NCI-H1105 (cell line): Measurements from ENCODE around the gene NSUN5.
"Not testable (repeated sequence)": the region's sequence is repeated elsewhere in the genome, so short reads cannot be mapped to it uniquely, and the experiment has no call there.

Experiments used
- DNase-seq: peaks from one replicate; lab custom pipeline; 2025; lab: John Stamatoyannopoulos, UW

Gene NSUN5

DNA sequence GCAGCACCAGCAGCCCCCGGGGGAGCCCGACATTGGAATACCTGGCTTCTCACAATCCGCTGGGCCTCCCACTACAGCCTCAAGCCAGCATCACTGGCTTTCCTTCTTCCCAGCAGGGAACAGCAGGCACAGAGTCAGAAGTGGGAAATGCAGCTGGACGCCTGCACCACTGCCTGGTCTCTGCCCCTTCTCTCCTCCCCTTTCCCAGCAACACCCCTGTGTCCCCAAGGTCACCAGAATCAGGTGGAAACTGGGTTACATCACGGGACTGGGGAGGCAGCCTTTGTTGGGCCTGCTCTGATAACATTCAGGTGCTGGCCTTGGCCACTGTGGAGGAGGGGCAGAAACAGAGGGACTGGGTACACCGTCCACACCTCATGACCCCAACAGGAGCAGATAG lies 16.8 kb upstream of the NSUN5 start:
- DNase-seq: not testable (repeated sequence)

DNA sequence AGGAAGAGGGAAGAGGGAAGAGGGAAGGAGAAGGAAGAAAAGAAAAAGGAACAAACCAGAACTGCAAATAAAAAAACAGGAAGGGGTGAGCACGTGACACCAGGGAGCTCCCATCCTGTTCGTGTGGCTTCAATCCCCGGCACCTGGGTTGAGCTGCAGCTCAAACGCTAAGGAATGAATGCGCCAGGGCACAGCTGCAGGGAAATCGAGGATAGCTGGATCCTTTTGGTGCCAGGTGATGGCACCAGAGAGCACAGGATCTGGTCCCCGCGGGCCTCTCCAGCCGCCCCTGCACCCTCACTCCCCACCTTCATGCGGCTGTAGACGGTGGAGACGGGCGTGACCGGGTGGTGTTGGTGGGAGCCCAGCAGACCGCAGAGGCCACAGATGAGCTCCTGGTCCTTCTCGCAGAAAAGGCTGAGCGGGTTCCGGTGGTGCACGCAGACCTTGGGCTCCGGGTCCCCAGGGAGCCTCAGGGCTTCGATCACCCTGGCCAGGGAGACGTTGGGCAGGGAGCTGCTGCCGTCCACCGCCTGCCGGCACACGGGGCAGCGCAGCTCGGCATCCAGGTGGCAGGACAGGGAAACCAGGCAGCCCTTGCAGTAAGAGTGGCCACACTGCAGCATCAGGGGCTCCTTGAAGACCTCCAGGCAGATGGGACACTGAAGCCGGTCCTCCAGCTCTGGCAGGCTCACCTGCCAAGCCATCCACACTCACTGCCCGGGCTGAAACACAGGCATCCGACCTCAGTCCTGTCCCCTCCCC lies 15.6 kb upstream of the NSUN5 start:
- DNase-seq: not testable (repeated sequence)

DNA sequence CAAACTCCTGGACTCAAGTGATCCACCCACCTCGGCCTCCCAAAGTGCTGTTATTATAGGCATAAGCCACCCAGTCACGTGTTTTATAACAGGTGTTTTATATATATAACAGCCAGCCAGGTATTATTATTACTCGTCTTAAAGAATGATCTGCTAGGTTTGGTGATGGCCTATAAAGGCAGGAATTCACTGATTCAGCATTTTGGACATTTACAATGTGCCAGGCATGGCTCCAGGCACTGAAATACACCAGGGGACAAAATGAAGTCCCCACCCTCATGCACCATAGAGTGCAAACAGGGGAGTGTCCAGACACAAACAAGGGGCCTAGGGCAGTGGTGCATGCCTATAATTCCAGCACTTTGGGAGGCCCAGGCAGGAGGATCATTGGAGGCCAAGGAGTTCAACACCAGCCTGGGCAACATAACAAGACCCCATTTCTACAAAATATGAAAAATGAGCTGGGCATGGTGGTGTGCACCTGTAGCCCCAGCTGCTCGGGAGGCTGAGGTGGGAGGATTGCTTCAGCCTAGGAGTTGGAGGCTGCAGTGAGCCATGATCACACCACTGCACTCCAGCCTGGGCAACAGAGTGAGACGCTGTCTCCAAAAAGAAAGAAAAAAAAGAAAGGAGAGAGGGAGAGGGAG lies 14.9 kb upstream of the NSUN5 start:
- DNase-seq: not testable (repeated sequence)

DNA sequence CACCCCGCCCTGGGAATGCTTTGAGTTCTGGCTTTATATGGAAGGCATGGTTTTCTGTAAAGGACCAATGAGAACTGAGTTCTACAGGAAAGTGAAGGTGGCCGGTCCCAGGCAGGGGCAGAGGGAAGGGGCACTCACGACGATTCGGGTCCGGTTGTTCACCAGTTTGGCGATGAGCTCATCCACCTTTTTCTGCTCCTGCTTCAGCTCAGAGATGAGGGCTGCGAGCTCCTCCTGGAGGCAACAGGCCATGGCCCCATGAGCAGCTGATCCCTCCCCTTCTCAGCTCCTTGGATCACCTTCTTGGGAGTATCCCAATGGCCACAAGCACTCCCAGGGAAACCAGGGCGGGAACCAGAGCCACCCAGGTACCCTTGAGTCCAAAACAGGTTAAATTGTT lies 11.4 kb upstream of the NSUN5 start:
- DNase-seq: not testable (repeated sequence)

DNA sequence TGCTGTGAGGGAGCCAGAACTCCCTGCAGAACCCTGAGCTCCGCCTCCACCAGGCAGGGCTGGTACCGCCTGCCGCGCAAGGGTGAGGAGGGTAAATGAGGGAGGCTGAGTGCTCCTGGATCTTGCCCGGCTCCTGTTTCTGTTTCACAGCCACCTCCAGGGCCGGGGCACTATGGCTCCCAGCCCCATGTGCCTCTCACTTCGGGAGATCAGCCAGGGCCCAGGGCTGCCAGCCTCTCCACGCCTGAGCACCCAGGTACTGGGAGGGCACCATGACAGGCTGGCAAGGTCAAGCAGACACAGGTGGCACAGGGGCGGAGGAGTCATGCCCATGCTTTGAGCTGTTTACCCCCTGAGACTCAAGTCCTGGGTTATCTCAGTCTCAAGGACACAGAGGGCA lies 10.9 kb upstream of the NSUN5 start:
- not testable (repeated sequence) for DNase-seq

DNA sequence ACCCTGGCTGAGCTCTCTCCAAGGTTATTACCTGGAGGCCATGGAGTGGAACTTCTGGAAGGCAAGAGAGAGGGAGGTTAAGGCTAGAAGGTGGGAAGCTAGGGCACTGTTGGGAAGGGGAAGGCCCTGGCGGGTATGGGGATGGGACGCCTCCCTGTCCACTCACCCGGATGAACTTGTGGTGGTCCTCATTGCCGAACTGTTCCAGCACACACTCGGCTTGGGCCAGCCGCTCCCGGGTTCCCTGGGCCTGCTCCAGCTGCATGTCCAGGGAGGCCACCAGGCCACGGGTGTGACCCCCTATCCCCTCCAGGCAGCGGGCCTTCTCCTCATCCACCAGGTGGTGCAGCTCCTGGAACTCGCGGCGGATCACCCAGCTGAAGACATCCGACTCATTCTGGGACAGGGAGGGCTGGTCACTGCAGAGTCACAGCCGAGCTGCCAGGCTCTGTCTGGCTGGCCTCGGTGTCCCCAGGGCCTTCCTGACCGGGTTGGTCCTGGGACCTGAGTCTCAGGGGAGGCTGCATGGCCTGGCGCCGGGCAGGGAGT lies 10.1 kb upstream of the NSUN5 start:
- DNase-seq: not testable (repeated sequence)

DNA sequence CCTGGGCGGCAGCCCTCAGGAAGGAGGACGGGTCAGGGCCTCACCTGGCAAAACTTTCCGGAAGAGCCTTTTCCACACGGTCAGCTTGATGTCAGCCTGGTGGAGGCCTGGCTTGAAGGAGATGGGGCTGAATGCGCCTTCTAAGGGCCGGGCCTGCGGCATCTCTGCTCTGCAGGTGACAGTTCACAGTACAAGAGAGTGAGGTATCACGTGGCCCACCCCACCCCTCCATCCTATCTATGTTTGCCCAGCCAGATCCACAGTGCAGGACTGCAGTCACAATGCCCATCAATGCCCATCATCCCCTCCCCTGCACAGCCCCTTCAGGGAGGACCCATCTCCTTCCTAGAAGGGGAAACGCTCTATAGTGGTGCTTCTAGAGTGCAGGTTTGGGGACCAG lies 7.9 kb upstream of the NSUN5 start:
- DNase-seq: no peak

DNA sequence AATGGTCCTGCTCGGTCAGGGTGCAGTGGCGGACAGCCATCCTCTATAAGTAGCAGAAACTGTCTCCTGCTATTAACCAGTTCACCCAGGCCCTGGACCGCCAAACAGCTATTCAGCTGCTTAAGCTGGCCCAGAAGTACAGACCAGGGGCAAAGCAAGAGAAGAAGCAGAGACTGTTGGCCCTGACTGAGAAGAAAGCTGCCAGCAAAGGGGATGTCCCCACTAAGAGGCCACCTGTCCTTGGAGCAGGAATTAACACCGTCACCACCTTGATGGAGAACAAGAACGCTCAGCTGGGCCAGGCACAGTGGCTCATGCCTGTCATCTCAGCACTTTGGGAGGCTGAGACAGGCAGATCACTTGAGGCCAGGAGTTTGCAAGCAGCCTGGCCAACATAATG lies 5.6 kb upstream of the NSUN5 start:
- no peak for DNase-seq

DNA sequence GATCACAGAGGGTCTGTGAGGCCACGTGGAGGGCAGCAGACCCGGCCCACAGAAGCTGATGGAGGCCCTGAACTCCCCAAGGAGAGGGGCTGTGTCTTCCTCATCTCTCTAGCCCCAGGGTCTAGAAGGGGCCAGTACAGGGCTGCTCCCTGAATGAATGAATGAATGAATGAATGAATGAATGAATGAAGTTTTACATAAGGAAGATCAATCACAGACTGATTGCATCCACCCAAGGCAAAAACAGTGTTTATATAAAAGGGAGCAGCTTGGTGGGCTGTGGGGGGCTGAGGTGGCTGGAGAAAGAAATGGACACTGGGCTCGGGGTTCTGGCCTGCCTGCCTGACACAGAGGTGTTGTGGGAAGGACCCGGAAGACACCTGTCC lies 4.9 kb upstream of the NSUN5 start:
- no peak for DNase-seq

DNA sequence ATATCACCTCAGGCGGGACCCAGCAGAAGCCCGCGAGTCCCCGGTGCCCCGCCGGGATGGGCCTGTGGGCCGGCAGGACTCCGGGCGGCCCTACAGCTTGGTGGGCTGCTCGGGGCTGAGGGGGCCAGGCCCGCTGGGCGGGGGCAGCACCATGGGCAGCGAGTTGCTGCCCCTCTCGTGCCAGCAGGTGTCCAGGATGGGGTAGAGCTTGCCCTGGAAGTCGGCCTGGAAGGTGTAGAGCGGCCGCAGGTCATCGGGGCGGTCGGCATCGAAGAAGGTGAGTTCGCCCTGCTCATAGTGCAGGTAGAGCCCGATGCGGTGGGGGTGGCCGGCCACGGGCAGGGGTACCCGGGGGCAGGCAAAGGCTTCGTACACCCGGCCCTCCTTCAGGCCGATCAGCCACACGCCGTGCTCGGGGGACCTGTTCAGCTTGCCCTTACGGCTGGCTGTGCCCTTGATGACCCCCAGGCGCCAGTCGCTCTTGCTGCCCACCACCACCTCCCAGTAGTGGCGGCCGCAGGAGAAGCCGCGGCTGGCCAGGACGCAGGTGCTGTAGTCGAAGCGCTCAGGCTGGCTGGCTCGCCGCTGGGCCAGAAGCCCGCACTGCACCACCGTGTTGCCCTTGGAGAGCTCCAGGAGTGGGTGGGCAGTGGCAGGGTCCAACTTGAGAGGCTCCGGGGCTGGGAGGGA lies 4.3 kb upstream of the NSUN5 start:
- no peak for DNase-seq

DNA sequence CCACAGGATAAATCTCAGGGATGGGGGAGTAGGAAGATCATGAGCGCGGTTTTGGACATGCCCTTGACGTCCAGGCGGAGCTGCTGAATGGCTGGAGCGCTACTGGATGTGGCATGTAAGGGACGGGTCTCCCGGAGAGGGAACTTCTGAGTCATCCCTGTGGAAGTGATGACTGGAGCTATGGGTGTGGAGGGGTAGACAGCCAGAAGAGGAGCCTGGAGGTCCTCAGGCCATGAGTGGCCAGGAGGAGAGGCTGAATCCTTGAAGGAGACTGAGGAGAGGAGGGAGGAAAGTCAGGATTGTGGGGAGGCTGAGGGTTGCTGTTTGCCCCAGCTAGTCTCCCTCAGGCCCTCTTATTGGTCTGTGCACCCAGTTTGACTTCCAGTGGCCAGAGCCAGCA lies 2.8 kb upstream of the NSUN5 start:
- DNase-seq: not testable (repeated sequence)

DNA sequence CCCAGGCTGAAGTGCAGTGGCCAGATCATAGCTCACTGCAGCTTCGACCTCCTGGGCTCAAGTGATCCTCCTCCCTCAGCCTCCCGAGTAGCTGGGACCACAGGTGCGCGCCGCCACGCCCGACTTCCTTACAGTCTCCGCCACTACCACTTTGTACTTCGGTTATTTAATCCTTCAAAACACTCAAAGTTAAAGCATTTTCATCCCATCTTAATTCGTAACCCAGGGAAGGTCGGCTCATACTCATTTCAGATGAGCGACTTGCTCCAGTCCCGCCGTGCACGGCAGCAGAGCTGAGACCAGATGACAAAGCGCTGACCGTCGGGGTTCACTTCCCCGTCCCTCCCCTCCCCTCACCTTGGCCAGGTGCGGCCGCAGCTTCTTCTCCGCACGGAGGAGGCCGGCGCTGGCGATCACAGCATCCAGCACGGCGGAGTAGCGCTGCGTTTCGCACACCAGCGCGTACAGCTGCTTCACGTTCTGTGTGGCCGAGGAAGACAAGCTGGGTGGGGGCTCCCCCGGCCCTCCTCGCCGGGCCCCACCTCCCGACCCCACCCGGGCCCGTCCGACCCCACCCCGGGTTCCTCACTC lies 457 bp downstream of the NSUN5 start:
- no peak for DNase-seq

DNA sequence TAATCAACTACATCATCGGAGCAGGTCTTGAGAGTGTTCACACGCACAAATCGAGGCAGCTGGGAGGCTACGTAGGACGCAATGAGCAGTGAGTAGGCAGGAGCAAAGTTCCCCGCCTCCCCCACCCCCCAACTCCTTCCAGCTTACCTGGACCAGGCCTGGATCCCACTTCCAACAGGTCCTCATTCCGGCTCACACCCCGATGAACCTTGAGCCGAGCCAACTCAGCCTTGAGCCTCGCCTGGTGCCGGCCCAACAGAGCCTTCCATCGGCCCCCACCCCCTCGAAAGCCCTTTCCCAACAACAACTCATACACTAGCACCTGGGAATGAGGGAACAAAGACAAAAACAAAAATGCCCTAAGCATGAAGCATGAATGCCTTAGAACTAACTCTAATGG lies 1.2 kb downstream of the NSUN5 start:
- DNase-seq: no peak

DNA sequence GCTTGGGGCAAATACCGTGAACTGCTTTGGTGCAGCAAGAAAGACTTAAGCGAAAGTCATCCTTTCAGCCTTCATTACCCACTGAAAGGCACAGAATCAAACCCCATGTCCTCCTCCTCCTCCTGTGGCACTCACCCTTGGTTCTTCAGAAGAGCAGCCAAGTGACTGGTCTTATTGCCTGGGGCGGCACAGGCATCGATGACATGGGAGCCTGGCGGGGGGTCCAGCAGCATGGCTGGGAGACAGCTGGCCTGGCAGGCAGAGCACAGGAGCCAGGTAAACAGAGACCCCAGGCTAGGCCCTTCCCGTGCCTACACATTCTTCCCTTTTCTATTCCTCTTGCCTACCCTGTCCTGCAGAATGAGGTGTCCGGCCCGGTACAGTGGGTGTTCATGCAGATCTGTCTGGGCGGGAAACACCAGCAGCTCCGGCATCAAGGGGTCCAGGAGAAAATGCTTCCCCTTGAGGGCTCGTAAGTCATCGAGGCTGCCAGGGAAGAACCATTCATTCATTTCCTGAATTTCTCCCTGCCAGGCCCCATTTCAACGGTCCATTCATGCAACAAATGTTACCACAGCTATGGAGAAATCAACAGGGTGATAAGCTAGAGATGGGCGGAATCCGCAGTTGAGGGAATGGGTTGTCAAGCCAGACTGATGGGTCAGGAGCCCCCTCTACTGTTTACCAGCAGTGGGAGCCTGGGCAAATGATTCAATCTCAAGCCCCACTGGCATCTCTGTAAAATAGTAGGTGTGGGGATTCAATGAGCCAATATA lies 3.8 kb downstream of the NSUN5 start:
- DNase-seq: not testable (repeated sequence)

DNA sequence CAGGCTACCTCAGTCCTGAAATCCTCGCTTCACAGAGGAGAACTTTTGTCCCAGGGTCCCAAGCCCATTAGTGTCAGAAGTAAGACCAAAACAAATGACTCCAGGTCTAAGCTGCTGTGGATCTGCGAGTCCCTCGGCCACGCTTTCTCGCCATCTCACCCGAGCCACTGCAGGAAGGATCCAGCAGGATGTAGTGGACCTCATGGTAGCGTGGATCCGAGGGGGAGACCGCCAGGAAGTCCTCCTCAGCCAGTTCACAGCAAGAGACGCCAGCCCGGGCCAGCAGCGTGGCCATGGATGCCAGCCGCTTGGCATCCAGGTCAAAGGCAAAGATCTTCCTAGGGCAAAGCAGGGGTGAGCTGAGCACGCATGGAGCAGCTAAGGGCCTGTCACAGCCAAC lies 4.6 kb downstream of the NSUN5 start:
- no peak for DNase-seq

DNA sequence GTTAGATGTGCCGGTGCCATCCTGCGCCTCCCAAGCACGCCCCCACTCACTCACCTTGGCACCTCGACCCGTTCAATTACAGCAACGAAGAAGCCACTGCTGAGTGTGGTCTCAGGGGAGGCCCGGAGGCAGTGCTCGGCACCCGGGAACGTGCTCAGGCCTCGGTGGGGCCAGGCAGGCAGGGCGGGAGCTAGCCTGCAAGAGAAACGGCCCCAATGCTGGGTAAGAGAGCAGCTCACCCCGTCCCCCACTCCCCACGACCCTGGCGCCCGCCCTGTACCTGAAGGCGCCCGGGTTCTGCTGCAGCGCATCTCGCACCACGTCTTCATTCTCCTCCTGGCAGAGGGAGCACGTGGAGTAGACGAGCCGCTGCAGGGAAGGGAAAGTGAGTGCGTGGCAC lies 5.1 kb downstream of the NSUN5 start:
- no peak for DNase-seq

DNA sequence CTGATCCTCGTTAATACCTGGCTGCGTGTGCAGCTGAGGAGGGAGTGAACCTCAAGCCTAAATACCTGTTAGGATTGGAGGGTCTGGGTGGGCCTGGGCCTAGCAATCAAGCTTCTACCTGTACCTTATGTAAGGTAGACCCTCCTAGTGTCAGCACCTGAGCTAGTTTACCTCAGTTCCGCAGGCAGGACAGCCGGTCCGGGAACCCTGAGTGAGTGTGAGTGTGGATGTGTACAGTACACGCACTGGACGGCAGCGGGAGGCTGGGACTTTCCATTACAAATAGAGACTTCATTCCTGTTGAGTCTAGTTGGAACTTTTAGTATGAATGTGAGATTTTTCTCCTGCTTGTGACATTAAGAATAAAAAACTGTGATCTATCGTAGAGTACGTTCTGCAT lies 5.8 kb downstream of the NSUN5 start:
- DNase-seq: not testable (repeated sequence)

DNA sequence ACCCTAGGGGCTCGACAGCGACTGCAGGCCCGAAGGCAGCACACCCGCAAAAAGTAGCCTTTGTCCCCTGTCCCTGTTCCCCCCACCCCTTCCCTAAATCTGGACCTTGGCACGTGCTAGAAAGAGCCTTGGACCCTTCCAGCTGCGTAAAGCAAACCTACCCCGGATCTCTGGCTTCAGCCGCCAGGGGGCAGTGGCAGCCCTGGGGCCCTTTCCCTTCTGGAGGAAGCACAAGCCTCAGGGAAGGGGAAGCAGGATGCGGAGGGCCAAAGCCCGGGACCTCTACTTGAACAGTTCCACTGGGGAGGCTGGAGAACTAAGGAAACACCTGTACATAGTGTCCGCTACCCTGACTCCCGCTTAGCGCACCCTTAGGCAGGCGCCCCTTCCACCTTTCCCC lies 7.5 kb downstream of the NSUN5 start:
- DNase-seq: not testable (repeated sequence)

DNA sequence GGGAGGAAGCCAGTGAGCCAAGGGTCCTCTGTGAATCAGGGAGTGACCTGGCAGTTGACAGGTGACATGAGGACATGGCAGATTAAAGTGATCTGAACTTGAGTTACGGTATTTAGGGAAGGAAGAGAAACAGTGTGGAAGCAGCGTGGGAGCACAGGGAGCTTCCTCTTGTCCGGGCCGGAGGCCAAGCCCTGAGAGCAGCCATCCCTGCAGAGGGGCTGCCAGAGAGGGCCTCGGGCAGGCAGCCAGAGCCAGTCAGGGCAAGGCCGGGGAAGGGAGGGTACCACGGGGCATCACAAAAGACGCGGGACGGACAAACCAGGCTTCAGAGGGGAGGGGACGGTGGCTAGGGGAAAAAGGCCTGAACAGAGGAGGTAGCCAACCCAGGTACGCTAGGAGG lies 8.8 kb downstream of the NSUN5 start:
- DNase-seq: not testable (repeated sequence)

DNA sequence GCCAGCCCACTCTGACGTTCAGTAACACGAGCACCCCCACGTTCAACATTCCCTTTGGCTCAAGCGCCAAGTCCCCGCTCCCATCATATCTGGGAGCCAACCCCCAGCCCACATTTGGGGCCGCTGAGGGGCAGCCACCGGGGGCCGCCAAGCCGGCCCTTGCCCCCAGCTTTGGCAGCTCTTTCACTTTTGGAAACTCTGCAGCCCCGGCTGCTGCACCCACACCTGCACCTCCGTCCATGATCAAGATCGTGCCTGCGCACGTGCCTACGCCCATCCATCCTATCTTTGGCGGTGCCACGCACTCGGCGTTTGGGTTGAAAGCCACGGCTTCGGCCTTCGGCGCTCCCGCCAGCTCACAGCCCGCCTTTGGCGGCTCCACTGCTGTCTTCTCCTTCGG lies 10.9 kb downstream of the NSUN5 start:
- not testable (repeated sequence) for DNase-seq

DNA sequence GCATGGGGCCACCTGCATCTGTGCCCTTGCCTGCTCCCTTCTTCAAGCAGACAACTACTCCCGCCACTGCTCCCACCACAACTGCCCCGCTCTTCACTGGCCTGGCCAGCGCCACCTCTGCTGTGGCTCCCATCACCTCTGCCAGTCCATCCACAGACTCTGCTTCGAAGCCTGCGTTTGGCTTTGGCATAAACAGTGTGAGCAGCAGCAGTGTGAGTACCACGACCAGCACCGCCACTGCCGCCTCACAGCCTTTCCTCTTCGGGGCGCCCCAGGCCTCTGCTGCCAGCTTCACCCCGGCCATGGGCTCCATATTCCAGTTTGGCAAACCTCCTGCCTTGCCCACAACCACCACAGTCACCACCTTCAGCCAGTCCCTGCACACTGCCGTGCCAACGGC lies 11.4 kb downstream of the NSUN5 start:
- DNase-seq: not testable (repeated sequence)

DNA sequence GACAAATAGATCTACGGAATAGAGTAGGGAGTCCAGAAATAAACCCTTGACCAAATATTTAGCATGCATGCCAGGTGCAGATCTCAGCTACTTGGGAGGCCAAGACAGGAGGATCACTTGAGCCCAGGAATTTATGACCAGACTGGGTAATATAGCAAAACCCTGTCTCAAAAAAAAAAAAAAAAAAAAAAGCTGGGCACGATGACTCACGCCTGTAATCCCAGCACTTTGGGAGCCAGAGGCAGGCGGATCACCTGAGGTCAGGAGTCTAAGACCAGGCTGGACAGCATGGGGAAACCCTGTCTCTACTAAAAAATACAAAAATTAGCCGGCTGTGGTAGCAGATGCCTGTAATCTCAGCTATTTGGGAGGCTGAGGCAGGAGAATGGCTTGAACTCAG lies 31.4 kb downstream of the NSUN5 start:
- DNase-seq: not testable (repeated sequence)
